ENCODE data around the gene GPR35. TPM values are rescaled to one million over a fixed set of nuclear protein-coding genes. Genes with fewer than 3 reads are reported as not detected.

GPR35 gene
- total RNA-seq, 1 donor from 2014 or later = 1.9 TPM

DNA sequence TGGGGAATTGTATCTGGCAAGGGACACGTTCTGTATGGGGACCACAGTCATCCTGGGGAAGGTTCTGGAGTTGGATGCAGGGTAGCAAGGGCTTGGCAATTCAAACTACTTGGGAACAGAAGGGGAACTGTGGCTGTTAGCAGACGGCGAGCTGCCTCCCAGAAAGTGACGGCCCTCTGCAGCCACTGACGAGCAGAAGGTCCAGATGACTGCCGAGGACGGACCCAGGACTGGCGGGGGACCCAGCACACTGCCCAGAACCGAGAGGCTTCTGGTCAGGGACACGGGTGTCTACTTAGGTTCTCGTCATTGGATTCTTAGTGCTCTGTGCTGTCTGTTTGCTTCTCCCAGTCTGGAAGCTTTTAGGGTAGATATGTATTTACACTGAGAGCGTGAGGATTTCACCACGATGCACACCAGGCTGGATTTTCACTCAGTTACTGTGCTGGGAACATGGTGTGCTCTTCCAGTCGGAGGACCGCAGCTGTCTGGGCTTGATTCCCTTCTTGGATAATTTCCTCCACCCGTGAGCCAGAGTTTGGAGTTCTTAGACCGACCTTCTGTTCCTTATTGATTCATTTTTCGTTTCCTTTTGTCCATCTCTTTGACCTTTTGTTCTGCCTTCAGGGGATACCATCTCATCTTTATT, 13.4 kb downstream of the GPR35 start:
- peak; percentile 73 for DNase-seq (ENCODE audit: low spot score)
- Mint-ChIP-seq H3K27me3 (ENCODE audit: low read depth) (peaks cover 16% of the 10 kb centered on the region), H3K36me3 (ENCODE audit: low read depth) (no peaks in the 10 kb centered on the region), H3K9me3 (ENCODE audit: low read depth) (peaks cover 8% of the 10 kb centered on the region), H3K4me3 (ENCODE audit: unreplicated experiment) (no peak overlapping the region), H3K27ac (ENCODE audit: unreplicated experiment) (no peak overlapping the region), H3K4me1 (ENCODE audit: low read depth) (no peaks in the 10 kb centered on the region)
- TF ChIP-seq, protein P1, sequence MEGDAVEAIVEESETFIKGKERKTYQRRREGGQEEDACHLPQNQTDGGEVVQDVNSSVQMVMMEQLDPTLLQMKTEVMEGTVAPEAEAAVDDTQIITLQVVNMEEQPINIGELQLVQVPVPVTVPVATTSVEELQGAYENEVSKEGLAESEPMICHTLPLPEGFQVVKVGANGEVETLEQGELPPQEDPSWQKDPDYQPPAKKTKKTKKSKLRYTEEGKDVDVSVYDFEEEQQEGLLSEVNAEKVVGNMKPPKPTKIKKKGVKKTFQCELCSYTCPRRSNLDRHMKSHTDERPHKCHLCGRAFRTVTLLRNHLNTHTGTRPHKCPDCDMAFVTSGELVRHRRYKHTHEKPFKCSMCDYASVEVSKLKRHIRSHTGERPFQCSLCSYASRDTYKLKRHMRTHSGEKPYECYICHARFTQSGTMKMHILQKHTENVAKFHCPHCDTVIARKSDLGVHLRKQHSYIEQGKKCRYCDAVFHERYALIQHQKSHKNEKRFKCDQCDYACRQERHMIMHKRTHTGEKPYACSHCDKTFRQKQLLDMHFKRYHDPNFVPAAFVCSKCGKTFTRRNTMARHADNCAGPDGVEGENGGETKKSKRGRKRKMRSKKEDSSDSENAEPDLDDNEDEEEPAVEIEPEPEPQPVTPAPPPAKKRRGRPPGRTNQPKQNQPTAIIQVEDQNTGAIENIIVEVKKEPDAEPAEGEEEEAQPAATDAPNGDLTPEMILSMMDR (IDR thresholded peaks at IDR 0.05) = no peak

DNA sequence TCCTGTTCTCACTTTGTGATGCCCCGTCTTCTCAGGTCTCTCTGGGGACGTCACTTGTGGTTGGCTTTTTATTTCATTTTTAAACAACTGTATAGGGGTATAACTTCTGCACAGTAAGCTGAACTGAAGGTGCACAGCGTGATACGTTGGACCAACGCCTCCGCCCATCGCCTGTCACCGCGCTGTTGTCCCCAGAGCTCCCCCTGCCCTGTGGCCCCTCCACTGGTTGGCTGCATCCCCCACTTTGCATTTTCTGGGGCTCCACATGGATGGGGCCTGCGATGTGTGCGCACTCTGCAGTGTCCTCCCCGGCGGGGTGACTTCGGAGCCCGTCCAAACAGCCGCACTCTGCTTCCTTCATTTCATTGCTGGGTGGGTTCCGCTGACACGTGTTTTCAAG, 14.3 kb downstream of the GPR35 start:
- no peak for DNase-seq (ENCODE audit: low spot score)
- no peaks in the 10 kb centered on the region for H3K4me1 Mint-ChIP-seq (ENCODE audit: low read depth)
- peaks cover 21% of the 10 kb centered on the region for H3K27me3 Mint-ChIP-seq (ENCODE audit: low read depth)
- TF ChIP-seq, protein P1 (IDR thresholded peaks at IDR 0.05) = no peak
- H3K4me3 Mint-ChIP-seq (ENCODE audit: unreplicated experiment) = no peak overlapping the region
- no peaks in the 10 kb centered on the region for H3K36me3 Mint-ChIP-seq (ENCODE audit: low read depth)
- H3K27ac Mint-ChIP-seq (ENCODE audit: unreplicated experiment) = no peak overlapping the region
- peaks cover under 1% of the 10 kb centered on the region for H3K9me3 Mint-ChIP-seq (ENCODE audit: low read depth)

DNA sequence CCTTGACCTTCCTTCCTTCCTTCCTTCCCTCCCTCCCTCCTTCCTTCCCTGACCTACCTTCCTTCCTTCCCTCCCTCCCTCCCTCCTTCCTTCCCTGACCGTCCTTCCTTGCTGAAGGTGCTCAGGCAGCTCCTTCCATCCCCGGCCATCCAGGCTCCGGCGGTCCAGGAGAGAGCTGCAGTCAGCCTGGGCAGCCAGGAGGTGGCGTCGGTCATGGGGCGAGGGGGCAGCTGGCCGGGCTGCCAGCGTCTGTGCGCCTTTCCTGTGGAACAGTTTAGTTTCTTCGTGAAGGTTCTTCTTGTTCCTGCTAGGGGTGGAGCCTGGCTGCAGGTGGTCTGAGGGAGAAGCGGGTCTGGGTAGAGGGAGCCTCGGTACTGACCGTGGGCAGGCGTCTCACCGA, 15.7 kb downstream of the GPR35 start:
- DNase-seq (ENCODE audit: low spot score) = peak; percentile 86
- H3K36me3 Mint-ChIP-seq (ENCODE audit: low read depth) = no peaks in the 10 kb centered on the region
- H3K27me3 Mint-ChIP-seq (ENCODE audit: low read depth) = peaks cover 28% of the 10 kb centered on the region
- H3K27ac Mint-ChIP-seq (ENCODE audit: unreplicated experiment) = no peak overlapping the region
- H3K9me3 Mint-ChIP-seq (ENCODE audit: low read depth) = no peaks in the 10 kb centered on the region
- H3K4me3 Mint-ChIP-seq (ENCODE audit: unreplicated experiment) = no peak overlapping the region
- H3K4me1 Mint-ChIP-seq (ENCODE audit: low read depth) = no peaks in the 10 kb centered on the region
- TF ChIP-seq, protein P1 (IDR thresholded peaks at IDR 0.05) = peak; percentile 76

DNA sequence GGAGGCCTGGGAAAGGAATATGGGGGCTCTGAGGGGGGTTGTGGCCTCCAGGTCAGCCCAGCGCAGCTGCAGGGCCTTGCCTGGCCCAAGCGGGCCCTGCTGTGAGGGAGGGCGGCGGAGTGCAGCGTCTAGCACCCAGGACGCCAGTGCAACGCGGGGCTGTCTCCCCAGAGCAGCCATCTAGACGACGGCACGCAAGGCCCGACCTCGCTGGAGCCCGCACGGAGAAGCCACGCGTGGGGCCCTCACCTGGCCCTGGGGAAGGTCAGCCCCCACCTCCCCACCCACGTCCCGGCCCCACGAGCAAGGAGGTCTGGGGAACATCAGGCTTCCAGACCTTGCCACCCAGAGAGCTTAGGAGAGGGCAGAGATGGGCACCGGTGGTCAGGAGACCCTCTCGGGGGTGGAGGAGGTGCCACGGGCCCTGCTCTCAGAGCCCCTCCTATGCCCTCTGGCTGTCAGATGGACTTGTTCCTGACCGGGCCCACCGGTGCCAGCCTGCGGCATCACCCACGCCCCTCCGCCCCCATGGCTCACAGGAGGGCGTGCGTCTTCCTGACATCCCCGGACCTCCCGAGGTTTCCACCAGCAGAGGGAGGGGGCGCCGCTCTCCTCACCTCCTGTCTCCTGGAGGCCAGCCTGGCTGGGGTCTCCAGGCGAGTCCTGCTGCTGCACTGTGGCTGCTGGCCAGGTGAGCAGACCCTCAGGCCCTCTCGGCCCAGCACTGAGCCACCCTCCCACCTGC, 17.0 kb downstream of the GPR35 start:
- Mint-ChIP-seq H3K4me3 (ENCODE audit: unreplicated experiment) (no peak overlapping the region), H3K27ac (ENCODE audit: unreplicated experiment) (no peak overlapping the region), H3K36me3 (ENCODE audit: low read depth) (no peaks in the 10 kb centered on the region), H3K4me1 (ENCODE audit: low read depth) (no peaks in the 10 kb centered on the region), H3K9me3 (ENCODE audit: low read depth) (no peaks in the 10 kb centered on the region), H3K27me3 (ENCODE audit: low read depth) (peaks cover 34% of the 10 kb centered on the region)
- TF ChIP-seq, protein P1 (IDR thresholded peaks at IDR 0.05) = no peak
- peak; percentile 91 for DNase-seq (ENCODE audit: low spot score)

DNA sequence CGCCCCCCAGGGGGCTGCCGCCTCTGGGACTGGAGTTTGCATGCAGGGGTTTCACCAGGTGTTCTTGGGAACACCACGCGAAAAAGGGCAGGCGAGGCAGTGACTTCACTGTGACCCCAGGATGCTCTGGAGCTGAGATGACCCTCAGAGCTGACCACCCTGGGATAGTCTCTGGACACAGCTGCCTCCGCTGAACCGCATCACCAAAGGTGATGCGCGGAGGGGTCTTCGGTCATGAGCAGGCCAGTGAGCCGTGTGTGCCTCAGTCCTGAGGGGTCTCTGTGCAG, 17.5 kb downstream of the GPR35 start:
- H3K27me3 Mint-ChIP-seq (ENCODE audit: low read depth) = peaks cover 39% of the 10 kb centered on the region

More for the DNA sequence above, 17.5 kb downstream of the GPR35 start:
- H3K4me3 Mint-ChIP-seq (ENCODE audit: unreplicated experiment) = no peak overlapping the region
- H3K9me3 Mint-ChIP-seq (ENCODE audit: low read depth) = no peaks in the 10 kb centered on the region
- TF ChIP-seq, protein P1 (IDR thresholded peaks at IDR 0.05) = no peak
- DNase-seq (ENCODE audit: low spot score) = peak; percentile 87
- H3K4me1 Mint-ChIP-seq (ENCODE audit: low read depth) = no peaks in the 10 kb centered on the region
- no peak overlapping the region for H3K27ac Mint-ChIP-seq (ENCODE audit: unreplicated experiment)
- H3K36me3 Mint-ChIP-seq (ENCODE audit: low read depth) = no peaks in the 10 kb centered on the region
